ENCODE results near the gene MVD. TPM values are rescaled to one million over a fixed set of nuclear protein-coding genes. Genes with fewer than 3 reads are reported as not detected.

MVD gene
- total RNA-seq, 4 donors from 2014 or later, result 52.7 to 134 (median 71.4) TPM

DNA sequence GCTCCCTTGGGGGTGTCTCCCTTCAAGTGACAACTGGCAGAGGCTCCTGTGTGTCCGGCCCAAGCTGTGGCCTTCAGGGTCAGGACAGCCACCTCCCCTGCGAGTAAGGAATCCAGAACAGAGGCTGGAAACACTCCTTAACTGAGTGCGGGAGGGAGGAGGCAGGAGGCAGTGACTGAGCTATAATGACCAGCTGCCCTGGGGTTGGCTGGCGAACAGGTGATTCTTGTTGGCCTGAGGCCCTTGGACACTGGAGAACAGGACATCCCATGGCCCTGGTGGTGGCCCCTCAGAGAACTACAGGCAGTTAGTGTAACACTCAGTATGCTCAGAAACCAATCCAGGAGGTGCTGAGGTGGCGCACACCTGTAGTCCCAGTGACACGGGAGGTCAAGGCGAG is 32.9 kb upstream of the MVD start:
- Histone ChIP-seq H3K27me3 (peaks cover 0 to 36% (median 0%) of the 10 kb centered on the region in 4 donors), H3K9me3 (no peaks in the 10 kb centered on the region), H3K36me3 (peaks cover 10 to 54% (median 11%) of the 10 kb centered on the region in 3 donors), H3K4me1 (peaks cover 10 to 27% (median 18%) of the 10 kb centered on the region in 3 donors), H3K4me3 (no peak overlapping the region), H3K27ac (no peak overlapping the region)
- intact Hi-C loops (cut with DNase I), result no loop called here
- WGBS, 2 donors, result 86% methylated on average over 3 of the region's 7 CpGs; no CpG with 5 or more reads in 1 of the 2 donors
- no peak for DNase-seq
- TF ChIP-seq POLR2A (IDR thresholded peaks at IDR 0.05), result no peak
- TF ChIP-seq, protein P1, sequence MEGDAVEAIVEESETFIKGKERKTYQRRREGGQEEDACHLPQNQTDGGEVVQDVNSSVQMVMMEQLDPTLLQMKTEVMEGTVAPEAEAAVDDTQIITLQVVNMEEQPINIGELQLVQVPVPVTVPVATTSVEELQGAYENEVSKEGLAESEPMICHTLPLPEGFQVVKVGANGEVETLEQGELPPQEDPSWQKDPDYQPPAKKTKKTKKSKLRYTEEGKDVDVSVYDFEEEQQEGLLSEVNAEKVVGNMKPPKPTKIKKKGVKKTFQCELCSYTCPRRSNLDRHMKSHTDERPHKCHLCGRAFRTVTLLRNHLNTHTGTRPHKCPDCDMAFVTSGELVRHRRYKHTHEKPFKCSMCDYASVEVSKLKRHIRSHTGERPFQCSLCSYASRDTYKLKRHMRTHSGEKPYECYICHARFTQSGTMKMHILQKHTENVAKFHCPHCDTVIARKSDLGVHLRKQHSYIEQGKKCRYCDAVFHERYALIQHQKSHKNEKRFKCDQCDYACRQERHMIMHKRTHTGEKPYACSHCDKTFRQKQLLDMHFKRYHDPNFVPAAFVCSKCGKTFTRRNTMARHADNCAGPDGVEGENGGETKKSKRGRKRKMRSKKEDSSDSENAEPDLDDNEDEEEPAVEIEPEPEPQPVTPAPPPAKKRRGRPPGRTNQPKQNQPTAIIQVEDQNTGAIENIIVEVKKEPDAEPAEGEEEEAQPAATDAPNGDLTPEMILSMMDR (IDR thresholded peaks at IDR 0.05), result no peak

- peaks cover 0 to 41% (median 0%) of the 10 kb centered on the region in 4 donors for H3K27me3 ChIP-seq
- intact Hi-C loops (cut with DNase I), result no loop called here
- no peak for DNase-seq
- no peak overlapping the region for H3K27ac ChIP-seq
- TF ChIP-seq POLR2A (IDR thresholded peaks at IDR 0.05), result no peak
- TF ChIP-seq, protein P1 (IDR thresholded peaks at IDR 0.05), result no peak
- 20% methylated on average over 1 of the region's 15 CpGs; no CpG with 5 or more reads in 1 of the 2 donors for WGBS, 2 donors
- H3K4me3 ChIP-seq, result no peak overlapping the region
- no peaks in the 10 kb centered on the region for H3K9me3 ChIP-seq
- peaks cover 5 to 22% (median 14%) of the 10 kb centered on the region in 3 donors for H3K4me1 ChIP-seq
- H3K36me3 ChIP-seq, result peaks cover 10 to 49% (median 11%) of the 10 kb centered on the region in 3 donors
Measured at GRCh38 chr16:88695218-88695617, 32.3 kb upstream of the MVD start.

DNA sequence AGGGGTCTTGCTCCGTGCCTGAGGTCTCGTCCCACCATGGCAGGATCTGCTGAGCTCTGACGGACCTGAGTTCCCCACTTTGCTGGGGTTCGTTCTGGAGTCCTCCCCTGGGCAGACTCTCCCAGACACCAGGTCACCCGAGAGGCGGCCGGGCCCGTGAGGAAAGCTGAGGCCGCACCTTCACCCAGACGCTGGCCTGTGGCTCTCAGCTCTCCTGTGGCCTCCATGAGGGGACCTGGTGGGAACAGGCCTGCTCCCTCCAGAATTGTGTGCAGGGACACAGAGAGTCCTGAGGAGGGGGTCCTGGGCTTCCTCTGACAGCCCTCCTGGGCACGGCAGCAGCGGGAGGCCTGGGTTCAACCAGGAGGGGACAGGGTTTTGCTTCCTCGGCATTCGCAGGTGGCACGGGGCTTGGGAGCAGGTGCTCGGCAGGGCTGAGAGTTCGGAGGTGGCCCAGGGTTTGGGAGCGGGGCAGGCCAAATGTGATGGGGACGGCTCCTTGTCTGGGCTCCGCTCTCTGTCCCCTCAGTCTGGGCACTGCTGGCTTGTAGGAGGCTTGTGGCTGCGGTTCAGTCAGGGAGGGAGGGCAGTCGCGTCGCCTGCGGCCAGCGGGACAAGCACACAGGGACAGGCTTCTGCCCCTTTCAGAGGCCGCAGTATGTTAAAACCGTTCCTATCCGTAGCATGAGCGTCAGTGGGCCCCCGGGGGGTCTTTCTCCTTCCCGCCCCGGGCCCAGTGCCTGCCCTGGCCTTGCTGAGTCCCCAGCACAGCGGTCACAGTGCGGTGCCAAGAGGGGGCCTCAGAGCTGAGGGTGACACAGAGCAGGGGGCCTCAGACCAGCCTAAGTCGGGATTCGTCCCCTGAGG is 31.6 kb upstream of the MVD start:
- WGBS, 2 donors, result 80 to 87% methylated on average over 2 to 3 of the region's 37 CpGs
- Histone ChIP-seq H3K36me3 (peaks cover 10 to 42% (median 11%) of the 10 kb centered on the region in 3 donors), H3K4me3 (no peak overlapping the region), H3K27ac (no peak overlapping the region), H3K27me3 (peaks cover 0 to 49% (median 0%) of the 10 kb centered on the region in 4 donors), H3K9me3 (no peaks in the 10 kb centered on the region), H3K4me1 (peaks cover 5 to 15% (median 14%) of the 10 kb centered on the region in 3 donors)
- no peak for TF ChIP-seq POLR2A (IDR thresholded peaks at IDR 0.05)
- TF ChIP-seq, protein P1 (IDR thresholded peaks at IDR 0.05), result no peak
- intact Hi-C loops (cut with DNase I), result no loop called here
- no peak for DNase-seq

DNA sequence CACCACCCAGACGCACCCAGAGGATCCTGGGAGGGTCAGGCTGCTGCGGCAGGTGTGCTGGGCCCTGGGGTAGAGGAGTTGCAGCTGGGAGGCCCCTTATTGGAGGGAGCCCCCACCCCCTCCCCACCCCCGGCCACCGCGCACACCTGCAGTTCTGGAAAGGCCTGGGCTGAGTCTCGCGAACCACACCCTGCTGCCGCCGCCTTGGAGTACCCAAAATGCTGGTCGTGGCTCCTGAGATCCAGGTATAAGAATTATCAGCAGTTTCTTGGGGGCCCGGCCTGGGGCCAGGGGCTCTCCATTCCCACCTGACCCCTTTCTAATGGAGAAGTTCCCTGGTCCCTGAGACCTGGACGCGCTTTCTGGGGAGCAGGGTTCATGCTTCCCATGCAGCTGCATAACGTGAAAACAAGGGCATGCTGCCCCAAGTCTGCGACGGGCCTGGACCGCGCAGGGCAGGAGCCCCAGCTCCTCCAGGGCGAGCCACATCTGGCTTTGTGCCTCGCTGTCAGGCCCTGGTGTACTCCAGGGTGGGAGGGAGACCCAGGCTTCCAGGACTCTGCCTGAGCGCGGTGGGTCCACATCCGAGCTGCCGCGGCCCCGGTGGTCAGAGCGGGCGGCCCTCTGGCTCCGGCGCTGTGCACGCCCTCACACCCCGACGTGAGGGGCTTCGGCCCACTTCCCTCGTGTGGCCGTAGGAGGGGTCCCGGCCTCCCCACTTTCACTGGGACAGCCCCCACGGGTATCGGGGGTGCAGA is 30.7 kb upstream of the MVD start:
- WGBS, 2 donors, result 71 to 90% methylated on average over 2 to 6 of the region's 39 CpGs

More for the DNA sequence above, 30.7 kb upstream of the MVD start:
- no peak for TF ChIP-seq POLR2A (IDR thresholded peaks at IDR 0.05)
- TF ChIP-seq, protein P1 (IDR thresholded peaks at IDR 0.05), result no peak
- H3K9me3 ChIP-seq, result no peaks in the 10 kb centered on the region
- peaks cover 5 to 14% (median 14%) of the 10 kb centered on the region in 3 donors for H3K4me1 ChIP-seq
- no peak for DNase-seq
- H3K4me3 ChIP-seq, result no peak overlapping the region
- peaks cover 0 to 57% (median 2%) of the 10 kb centered on the region in 4 donors for H3K27me3 ChIP-seq
- peaks cover 10 to 33% (median 11%) of the 10 kb centered on the region in 3 donors for H3K36me3 ChIP-seq
- intact Hi-C loops (cut with DNase I), result no loop called here
- no peak overlapping the region for H3K27ac ChIP-seq

All from esophagus squamous epithelium (tissue), 5 donors.